ENCODE data around the gene POLD2.

Gene POLD2

GRCh38 chr7:44104860-44105771 is 18.2 kb downstream of the POLD2 start:
- H3K4me1 Mint-ChIP-seq, result no peaks in the 10 kb centered on the region
- ATAC-seq (replicated peaks; ENCODE audit: extremely low read depth, poor library complexity, severe bottlenecking), result no peak
- H3K27ac Mint-ChIP-seq (ENCODE audit: low read depth), result no peak overlapping the region
- peaks cover 46% of the 10 kb centered on the region for H3K27me3 Mint-ChIP-seq
- no peak for DNase-seq (ENCODE audit: low spot score in 2 of 2)
- H3K36me3 Mint-ChIP-seq (ENCODE audit: insufficient read depth), result peaks cover 2% of the 10 kb centered on the region
- no peaks in the 10 kb centered on the region for H3K9me3 Mint-ChIP-seq
- H3K4me3 Mint-ChIP-seq, result peak overlapping the region; percentile 60

- Mint-ChIP-seq H3K27ac (ENCODE audit: low read depth) (no peak within 1 kb of the TSS), H3K27me3 (peaks cover 46% of the 10 kb centered on the region), H3K9me3 (no peaks in the 10 kb centered on the region), H3K36me3 (ENCODE audit: insufficient read depth) (peaks cover 2% of the 10 kb centered on the region), H3K4me1 (no peaks in the 10 kb centered on the region), H3K4me3 (peak within 1 kb of the TSS; percentile 60)
- peak; percentile 33 for ATAC-seq (replicated peaks; ENCODE audit: extremely low read depth, poor library complexity, severe bottlenecking)
- DNase-seq (ENCODE audit: low spot score in 2 of 2), result no peak
Observed at GRCh38 chr7:44103923-44104859, 19.2 kb downstream of the POLD2 start, which contains the start of gene AEBP1. AEBP1 (plus strand) TSS chr7:44104345; CDS start chr7:44104666, 321 bp downstream.

GRCh38 chr7:44103566-44103922 is 19.8 kb downstream of the POLD2 start:
- Mint-ChIP-seq H3K27ac (ENCODE audit: low read depth) (no peak overlapping the region), H3K4me1 (no peaks in the 10 kb centered on the region), H3K36me3 (ENCODE audit: insufficient read depth) (peaks cover 2% of the 10 kb centered on the region), H3K9me3 (no peaks in the 10 kb centered on the region), H3K27me3 (peaks cover 42% of the 10 kb centered on the region), H3K4me3 (peak overlapping the region; percentile 43)
- DNase-seq (ENCODE audit: low spot score in 2 of 2) (no peak), ATAC-seq (replicated peaks; ENCODE audit: extremely low read depth, poor library complexity, severe bottlenecking) (no peak)

GRCh38 chr7:44102846-44103565 is 20.3 kb downstream of the POLD2 start:
- Mint-ChIP-seq H3K27me3 (peaks cover 36% of the 10 kb centered on the region), H3K4me3 (peak overlapping the region; percentile 43), H3K36me3 (ENCODE audit: insufficient read depth) (peaks cover 2% of the 10 kb centered on the region), H3K4me1 (no peaks in the 10 kb centered on the region), H3K27ac (ENCODE audit: low read depth) (no peak overlapping the region), H3K9me3 (no peaks in the 10 kb centered on the region)
- DNase-seq (ENCODE audit: low spot score in 2 of 2), result no peak
- ATAC-seq (replicated peaks; ENCODE audit: extremely low read depth, poor library complexity, severe bottlenecking), result no peak

- H3K4me1 Mint-ChIP-seq, result no peaks in the 10 kb centered on the region
Observed at GRCh38 chr7:44101966-44102845, 21.1 kb downstream of the POLD2 start.

GRCh38 chr7:44101303-44101965 is 21.9 kb downstream of the POLD2 start:
- ATAC-seq (replicated peaks; ENCODE audit: extremely low read depth, poor library complexity, severe bottlenecking), result no peak
- H3K36me3 Mint-ChIP-seq (ENCODE audit: insufficient read depth), result peaks cover 2% of the 10 kb centered on the region

More at GRCh38 chr7:44101966-44102845, 21.1 kb downstream of the POLD2 start:
- DNase-seq (ENCODE audit: low spot score in 2 of 2) (no peak), ATAC-seq (replicated peaks; ENCODE audit: extremely low read depth, poor library complexity, severe bottlenecking) (no peak)
- H3K36me3 Mint-ChIP-seq (ENCODE audit: insufficient read depth), result peaks cover 2% of the 10 kb centered on the region
- H3K9me3 Mint-ChIP-seq, result no peaks in the 10 kb centered on the region
- peaks cover 34% of the 10 kb centered on the region for H3K27me3 Mint-ChIP-seq
- no peak overlapping the region for H3K27ac Mint-ChIP-seq (ENCODE audit: low read depth)
- no peak overlapping the region for H3K4me3 Mint-ChIP-seq

GRCh38 chr7:44100458-44101302 is 22.7 kb downstream of the POLD2 start:
- no peak for ATAC-seq (replicated peaks; ENCODE audit: extremely low read depth, poor library complexity, severe bottlenecking)
- Mint-ChIP-seq H3K27ac (ENCODE audit: low read depth) (no peak overlapping the region), H3K4me3 (no peak overlapping the region)

More at GRCh38 chr7:44101303-44101965, 21.9 kb downstream of the POLD2 start:
- no peak overlapping the region for H3K27ac Mint-ChIP-seq (ENCODE audit: low read depth)
- no peaks in the 10 kb centered on the region for H3K4me1 Mint-ChIP-seq
- H3K9me3 Mint-ChIP-seq, result no peaks in the 10 kb centered on the region
- no peak for DNase-seq (ENCODE audit: low spot score in 2 of 2)
- peaks cover 31% of the 10 kb centered on the region for H3K27me3 Mint-ChIP-seq
- H3K4me3 Mint-ChIP-seq, result no peak overlapping the region

GRCh38 chr7:44099669-44100068 is 23.7 kb downstream of the POLD2 start:
- H3K9me3 Mint-ChIP-seq, result no peaks in the 10 kb centered on the region
- H3K4me3 Mint-ChIP-seq, result no peak overlapping the region
- DNase-seq (ENCODE audit: low spot score in 2 of 2) (no peak), ATAC-seq (replicated peaks; ENCODE audit: extremely low read depth, poor library complexity, severe bottlenecking) (no peak)
- H3K4me1 Mint-ChIP-seq, result no peaks in the 10 kb centered on the region
- no peak overlapping the region for H3K27ac Mint-ChIP-seq (ENCODE audit: low read depth)
- peaks cover 13% of the 10 kb centered on the region for H3K27me3 Mint-ChIP-seq
- H3K36me3 Mint-ChIP-seq (ENCODE audit: insufficient read depth), result no peaks in the 10 kb centered on the region

More at GRCh38 chr7:44100458-44101302, 22.7 kb downstream of the POLD2 start:
- Mint-ChIP-seq H3K27me3 (peaks cover 23% of the 10 kb centered on the region), H3K36me3 (ENCODE audit: insufficient read depth) (peaks cover under 1% of the 10 kb centered on the region), H3K4me1 (no peaks in the 10 kb centered on the region), H3K9me3 (no peaks in the 10 kb centered on the region)
- no peak for DNase-seq (ENCODE audit: low spot score in 2 of 2)

GRCh38 chr7:44098092-44099068 is 25.0 kb downstream of the POLD2 start:
- Mint-ChIP-seq H3K27me3 (peaks cover 9% of the 10 kb centered on the region), H3K9me3 (no peaks in the 10 kb centered on the region), H3K4me3 (no peak overlapping the region), H3K27ac (ENCODE audit: low read depth) (no peak overlapping the region), H3K36me3 (ENCODE audit: insufficient read depth) (no peaks in the 10 kb centered on the region), H3K4me1 (no peaks in the 10 kb centered on the region)
- DNase-seq (ENCODE audit: low spot score in 2 of 2) (no peak), ATAC-seq (replicated peaks; ENCODE audit: extremely low read depth, poor library complexity, severe bottlenecking) (no peak)
